HL-60/S4 treated with retinoic acid at 250 ng/mL for 4 days and 3 days (cell line): ENCODE measurements around the gene ARCN1.
"Not testable (repeated sequence)": the region's sequence is repeated elsewhere in the genome, so short reads cannot be mapped to it uniquely, and the experiment has no call there.

Experiments
- in situ Hi-C: fragments of 300-500 bp; cut with MboI; formaldehyde crosslinking; loops from 2 replicates; pipeline ENCODE4 v1.7.0; 2022; ENCODE audit warnings: low sequenced_read_pairs

The ARCN1 gene

DNA sequence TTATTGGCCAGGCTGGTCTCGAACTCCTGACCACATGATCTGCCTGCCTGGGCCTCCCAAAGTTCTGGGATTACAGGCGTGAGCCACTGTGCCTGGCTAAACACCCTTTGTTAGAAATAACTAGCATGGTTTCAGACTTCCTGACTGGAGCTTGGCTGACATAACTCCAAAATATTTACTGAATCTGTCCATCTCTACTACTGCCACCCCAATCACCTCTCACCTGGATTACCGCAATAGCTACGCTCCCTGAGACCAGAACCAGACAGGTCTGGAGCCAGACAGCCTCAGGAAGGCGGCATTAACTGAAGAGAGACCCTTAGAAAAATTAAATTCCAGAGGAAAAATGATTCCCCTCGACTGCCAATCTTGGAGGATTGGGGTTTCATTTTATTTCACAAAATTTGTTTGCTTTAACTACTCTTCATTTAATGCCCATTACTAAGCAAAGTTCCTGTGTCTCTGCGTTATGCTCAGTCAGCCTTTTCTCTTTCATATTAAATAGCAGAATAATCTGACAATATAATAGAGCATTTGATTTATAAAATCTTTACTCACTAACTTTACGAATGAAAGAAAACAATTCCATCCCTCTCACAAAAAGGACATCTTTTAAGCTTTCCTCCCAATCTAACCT is 28.1 kb upstream of the ARCN1 start:
- in situ Hi-C loops, result no loop called here

DNA sequence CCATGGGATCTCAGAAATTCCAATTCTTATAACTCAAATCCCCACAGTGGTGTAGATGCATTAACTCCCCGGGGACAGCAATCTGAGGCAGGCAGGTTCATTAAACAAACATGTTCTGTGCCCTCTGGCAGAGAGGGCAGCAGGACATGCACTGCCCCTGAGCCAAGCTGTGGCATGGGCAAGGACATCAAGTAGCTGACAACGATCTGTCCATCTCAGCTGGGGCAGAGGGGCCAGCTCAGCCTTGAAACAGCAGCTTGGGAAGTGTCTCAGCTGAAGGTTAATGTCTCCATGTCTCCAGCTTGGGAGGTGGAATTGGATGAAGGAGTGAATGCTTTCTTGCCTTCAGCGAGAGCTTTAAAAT is 27.6 kb upstream of the ARCN1 start:
- in situ Hi-C loops, result no loop called here

DNA sequence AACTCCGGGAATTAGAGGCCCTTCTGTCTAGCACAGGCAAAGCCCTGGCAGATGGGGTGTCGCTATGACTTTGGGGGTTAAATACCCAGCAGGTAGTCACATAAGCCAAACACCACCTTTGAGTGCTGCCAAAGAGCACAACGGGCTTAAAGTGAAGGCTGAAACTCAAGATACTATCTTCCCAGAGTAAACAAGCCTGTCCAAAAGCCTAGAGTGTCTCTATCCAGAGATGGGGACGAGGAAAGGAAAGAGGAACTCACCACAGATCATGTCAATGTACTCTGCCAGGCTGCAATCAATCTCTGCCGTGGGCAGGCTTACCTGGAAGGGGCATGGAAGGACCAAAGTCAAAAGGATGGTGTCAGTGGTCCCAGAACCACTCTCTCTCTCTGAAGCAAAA is 26.7 kb upstream of the ARCN1 start:
- in situ Hi-C loops, result no loop called here

DNA sequence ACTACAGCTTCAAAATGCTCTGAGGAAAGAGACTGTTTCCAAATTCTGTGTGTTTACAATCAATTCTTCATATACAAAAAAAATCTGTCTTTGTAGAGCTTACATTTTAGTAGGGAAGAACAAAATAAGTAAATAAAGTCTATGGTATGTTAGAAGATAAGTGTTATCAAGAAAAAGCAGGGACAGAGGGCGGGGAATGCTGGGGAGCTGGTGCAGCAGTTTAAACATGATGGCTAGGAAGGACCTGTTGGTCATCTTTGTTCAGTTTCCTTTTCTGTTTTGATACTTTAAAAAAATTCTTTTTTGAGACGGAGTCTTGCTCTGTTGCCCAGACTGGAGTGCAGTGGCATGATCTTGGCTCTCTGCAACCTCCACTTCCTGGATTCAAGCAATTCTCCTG is 25.1 kb upstream of the ARCN1 start:
- in situ Hi-C loops, result no loop called here

DNA sequence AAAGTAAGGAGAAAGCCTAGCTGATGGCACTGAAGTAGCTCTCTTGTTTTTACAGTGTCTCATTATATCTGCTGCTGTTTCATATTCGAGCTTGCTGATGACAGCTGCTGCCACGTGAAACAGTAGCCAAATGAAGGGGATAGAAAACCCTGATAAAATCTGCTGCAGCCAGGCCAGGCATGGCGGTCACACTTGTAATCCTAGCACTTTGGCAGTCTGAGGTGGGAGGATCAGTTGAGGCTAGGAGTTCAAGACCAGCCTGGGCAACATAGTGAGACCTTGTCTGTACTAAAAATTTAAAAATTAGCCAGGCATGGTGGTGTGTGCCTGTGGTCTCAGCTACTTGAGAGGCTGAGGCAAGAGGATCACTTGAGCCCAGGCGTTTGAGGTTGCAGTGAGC is 19.9 kb upstream of the ARCN1 start:
- in situ Hi-C loops, result no loop called here

DNA sequence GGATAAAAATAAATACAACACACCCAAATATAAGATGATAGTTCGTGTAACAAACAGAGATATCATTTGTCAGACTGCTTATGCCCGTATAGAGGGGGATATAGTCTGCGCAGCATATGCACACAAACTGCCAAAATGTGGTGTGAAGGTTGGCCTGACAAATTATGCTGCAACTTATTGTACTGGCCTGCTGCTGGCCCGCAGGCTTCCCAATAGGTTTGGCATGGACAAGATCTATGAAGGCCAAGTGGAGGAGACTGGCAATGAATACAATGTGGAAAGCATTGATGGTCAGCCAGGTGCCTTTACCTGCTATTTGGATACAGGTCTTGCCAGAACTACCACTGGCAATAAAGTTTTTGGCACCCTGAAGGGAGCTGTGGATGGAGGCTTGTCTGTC is 11.4 kb upstream of the ARCN1 start:
- in situ Hi-C loops, result no loop called here

DNA sequence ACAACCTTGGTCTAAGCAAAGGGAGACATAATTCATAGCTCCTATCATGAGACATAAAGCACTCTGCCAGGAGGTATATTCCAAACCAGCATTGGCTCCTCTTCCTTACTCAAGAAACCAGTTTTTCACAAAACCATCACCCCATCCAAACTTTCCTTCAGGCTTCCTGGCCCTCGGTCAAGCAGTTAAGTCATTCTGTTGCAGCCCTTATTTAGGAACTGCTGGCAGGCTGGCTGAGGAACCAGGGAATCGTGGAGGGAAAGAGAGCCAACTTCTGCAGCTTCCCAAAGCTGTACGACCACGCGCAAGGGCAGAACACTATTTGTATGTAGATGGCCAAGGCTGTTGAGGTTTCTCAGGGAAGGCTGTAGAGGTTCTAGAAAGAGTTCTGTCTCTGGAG is 7.2 kb upstream of the ARCN1 start:
- in situ Hi-C loops, result no loop called here

DNA sequence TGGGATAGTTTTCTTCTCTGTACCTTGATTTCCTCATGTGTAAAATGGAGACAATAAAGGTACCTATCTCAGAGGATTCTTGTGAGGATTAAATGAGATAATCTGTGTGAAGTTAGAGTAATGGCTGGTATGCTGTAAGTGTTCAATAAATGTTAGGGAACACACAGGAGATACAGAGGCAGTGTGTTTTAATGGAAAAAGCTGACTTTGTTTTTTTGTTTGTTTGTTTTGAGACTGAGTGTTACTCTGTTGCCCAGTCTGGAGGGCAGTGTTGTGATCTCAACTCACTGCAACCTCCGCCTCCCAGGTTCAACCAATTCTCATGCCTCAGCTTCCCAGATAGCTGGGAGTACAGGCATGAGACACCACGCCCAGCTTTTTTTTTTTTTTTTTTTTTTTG is 2.5 kb upstream of the ARCN1 start:
- in situ Hi-C loops, result no loop called here

DNA sequence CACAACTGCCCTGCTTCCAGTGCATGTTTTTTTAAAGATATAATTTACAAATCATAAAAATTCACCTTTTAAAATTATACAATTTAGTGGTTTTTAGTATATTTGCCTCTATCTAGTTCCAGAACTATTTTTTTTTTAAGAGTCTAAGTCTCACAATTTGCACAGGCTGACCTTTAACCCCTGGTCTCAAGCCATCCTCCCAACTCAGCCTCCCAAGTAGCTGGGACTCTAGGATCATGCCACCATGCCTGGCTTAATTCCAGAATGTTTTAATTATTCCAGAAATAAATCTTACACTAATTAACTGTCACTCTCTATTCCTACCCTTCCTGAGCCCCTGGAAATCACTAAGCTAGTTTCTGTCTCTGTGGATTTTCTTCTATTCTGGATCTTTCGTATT is 1.4 kb upstream of the ARCN1 start:
- in situ Hi-C loops, result no loop called here

DNA sequence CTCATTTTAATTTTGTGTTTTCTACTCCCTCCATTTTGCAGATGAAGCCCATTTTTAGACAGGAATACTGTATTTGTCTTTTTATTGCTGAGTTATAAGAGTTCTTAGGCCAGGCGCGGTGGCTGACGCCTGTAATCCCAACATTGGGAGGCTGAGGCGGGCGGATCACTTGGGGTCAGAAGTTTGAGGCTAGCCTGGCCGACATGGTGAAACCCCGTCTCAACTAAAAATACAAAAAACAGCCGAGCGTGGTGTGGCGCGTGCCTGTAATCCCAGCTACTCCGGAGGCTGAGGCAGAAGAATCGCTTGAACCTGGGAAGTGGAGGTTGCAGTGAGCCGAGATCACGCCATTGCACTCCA is 528 bp upstream of the ARCN1 start:
- in situ Hi-C loops, result not testable (repeated sequence)

DNA sequence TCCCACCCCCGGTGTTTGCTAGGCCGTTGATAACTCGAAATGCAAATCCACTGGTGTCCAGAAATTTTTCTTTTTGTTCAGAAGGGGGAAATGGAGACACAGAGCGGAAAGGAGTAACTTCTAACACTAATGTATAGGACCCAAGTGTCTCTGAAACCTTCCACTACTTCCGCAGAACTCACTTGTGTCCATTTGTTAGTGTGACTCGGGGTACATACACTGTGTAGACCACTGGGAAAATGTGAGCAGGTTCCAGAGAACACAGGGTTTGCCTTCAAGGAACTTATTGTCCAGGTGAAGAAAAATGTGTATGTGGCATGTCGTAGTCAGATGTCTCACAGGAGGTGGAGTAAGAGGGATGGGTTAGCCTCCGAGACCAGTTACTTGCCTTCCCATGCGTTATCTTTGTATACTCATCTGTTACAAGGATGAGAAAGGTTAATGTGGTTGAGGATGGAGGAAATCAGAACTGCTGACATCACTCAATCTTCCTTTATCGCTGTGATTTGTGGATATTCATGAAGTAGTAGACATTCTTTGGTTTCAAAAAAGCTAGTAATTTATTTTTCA is 857 bp downstream of the ARCN1 start:
- in situ Hi-C loops, result no loop called here

DNA sequence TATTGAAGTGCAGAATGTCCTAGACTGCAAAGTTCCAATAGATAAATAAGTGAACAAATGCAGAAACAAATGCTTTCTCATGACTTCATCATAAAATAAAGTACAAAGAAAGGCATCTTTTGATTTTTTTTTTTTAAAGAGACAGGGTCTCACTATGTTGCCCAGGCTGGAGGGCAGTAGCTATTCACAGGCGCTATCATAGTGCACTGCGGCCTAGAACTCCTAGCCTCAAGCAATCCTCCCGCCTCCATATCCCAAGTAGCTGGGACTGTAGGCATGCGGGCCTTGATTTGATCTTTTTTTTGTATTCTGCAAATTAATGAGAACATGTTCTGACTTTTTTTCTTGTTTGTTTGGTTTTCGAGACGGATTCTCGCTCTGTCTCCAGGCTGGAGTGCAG is 2.4 kb downstream of the ARCN1 start:
- in situ Hi-C loops, result no loop called here

DNA sequence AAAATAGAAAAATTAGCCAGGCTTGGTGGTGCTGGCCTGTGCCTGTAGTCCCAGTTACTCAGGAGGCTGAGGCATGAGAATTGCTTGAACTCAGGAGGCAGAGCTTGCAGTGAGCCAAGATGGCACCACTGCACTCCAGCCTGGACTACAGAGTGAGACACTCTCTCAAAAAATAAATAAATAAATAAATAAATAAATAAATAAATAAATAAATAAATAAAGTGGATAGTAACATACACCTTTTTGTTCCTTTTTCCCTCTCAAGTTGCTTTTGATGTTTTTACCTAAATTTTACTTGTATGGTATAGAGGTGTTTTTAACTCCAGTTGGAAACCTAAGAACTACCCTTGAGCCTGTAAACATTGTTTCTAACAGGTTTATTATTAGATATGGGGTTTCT is 5.8 kb downstream of the ARCN1 start:
- in situ Hi-C loops, result not testable (repeated sequence)

DNA sequence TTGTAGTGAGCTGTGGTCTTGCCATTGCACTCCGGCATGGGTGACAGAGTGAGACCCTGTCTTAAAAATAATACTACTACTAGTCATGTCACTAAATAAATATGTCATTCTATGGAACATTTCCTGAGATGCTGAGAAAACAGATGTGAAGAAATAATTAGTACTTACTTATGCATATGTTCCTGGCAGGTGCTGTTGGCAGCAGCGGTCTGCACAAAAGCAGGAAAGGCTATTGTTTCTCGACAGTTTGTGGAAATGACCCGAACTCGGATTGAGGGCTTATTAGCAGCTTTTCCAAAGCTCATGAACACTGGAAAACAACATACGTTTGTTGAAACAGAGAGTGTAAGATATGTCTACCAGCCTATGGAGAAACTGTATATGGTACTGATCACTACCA is 8.8 kb downstream of the ARCN1 start:
- in situ Hi-C loops, result no loop called here

DNA sequence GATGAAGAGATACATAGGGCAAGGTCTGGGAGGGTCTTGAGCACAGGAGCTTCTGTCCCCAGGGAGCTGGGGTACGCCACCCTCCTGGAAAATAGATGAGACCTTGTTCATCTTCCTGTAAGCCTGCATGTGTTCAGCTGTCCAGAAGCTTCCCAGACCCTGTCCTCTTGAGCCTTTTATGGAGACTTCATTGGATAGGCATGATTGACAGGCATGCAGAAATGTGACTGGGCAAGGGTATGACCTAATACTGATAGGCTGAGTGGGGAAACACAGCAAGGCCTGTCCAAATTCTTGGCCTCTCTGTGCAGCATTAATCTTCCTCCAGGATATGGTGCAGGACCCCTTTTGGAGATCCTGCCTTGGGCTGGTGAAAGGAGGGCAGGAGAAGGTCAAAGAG is 15.7 kb downstream of the ARCN1 start:
- in situ Hi-C loops, result no loop called here

DNA sequence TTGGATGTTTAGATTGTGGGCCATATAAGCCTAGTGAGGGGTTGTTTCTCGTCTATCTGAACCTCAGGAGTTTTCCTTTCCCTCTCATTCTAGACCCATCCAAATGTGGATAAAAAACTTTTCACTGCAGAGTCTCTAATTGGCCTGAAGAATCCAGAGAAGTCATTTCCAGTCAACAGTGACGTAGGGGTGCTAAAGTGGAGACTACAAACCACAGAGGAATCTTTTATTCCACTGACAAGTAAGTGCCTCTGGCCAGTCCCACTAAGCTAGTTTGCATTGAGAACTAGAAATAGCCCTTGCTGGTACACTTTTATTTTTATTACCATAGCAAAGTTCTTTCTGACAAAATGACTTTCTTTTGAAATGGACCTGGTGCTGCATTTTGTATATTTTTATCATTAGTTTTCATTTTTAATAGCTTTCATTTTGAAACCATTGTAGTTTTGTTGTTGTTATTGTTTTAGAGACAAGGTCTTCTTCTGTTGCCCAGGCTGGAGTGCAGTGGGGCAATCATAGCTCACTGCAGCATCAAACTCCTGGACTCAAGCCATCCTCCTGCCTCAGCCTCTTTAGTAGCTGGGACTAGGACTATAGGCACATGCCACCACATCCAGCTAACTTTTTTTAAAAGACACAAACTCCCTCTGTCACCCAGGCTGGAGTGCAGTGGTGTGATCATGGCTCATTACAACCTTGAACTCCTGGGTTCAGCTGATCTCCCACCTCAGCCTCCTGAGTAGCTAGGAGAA is 20.6 kb downstream of the ARCN1 start:
- in situ Hi-C loops, result no loop called here

DNA sequence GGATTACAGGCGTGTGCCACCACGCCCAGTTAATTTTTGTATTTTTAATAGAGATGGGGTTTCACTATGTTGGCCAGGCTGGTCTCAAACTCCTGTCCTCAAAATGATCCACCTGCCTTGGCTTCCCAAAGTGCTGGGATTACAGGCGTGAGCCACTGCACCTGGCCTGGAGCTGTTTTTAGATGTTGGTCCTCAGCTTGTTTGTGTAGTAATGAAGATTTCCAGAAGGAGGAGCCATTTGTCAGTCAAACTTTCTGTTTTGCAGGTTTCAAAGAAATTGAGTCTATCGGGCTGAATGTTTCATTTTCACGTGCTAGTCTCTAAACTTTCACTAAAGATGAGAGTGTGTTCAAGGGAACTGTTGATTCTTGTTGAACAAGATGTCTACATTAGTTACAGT is 22.8 kb downstream of the ARCN1 start:
- in situ Hi-C loops, result not testable (repeated sequence)

DNA sequence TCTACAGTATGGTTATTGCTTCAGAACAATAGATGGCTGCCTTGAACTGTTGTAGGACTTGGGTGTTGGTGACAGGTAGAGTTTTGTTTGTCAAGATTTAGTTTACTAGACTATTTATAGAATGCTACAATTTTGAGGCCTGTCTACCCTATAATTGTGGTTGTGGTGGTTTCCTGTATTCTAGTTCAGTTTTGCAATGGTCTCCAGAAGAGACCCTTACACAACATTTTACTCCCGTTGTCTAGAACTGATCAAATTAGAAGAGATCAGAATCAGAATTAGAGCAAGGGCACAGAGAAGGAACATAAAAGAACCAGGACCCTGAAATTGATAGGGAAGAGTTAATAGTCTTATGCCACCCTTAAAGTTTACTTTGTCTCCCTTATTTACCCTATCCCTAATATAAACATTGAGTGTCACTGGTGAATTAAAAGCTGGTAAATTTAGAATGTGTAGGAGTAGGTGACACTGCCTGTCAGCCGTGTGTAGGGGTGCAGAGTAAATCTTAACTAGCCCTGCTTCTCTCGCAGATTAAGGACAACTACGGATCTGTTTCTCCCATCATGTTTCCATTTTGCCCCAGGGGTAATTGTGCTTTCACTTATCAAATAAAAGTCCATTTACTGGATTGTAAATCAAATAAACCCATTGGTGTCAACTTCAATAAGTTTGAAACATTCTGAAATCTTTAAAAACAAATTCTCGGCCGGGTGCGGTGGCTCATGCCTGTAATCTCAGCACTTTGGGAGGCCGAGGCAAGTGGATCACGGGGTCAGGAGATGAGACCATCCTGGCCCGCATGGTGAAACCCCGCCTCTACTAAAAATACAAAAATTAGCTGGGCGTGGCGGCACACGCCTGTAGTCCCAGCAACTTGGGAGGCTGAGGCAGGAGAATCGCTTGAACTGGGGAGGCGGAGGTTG is 24.3 kb downstream of the ARCN1 start:
- in situ Hi-C loops, result no loop called here

DNA sequence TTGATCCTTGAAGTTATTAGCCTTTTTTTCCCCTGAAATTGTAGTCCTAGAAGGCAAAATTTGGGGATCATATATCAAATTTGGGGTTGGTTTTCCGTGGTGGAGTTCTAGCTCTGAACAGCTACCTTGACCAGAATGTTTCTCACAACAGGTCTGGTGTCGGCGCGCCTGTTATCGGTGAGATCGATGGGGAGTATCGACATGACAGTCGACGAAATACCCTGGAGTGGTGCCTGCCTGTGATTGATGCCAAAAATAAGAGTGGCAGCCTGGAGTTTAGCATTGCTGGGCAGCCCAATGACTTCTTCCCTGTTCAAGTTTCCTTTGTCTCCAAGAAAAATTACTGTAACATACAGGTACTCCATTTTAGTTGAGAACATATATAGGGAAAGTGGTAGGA is 25.3 kb downstream of the ARCN1 start:
- in situ Hi-C loops, result no loop called here

DNA sequence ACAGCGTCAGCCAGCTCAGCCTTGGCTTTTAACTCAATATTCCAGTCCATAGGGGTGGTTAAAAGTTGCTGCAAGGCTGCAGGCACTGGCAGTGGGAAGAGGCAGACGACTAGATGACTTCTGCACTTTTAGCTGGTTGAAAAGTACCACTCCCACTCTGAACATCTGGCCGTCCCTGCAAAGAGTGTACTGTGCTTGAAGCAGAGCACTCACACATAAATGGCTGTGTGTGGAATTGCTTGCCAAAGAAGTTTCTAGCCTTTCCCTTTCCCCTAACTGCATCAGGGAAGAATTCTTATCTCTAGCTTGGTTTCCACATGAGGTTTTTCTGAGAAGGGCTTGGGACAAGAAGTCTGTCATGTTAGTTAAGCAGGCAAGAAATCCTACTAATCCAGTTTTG is 30.1 kb downstream of the ARCN1 start:
- in situ Hi-C loops, result no loop called here

DNA sequence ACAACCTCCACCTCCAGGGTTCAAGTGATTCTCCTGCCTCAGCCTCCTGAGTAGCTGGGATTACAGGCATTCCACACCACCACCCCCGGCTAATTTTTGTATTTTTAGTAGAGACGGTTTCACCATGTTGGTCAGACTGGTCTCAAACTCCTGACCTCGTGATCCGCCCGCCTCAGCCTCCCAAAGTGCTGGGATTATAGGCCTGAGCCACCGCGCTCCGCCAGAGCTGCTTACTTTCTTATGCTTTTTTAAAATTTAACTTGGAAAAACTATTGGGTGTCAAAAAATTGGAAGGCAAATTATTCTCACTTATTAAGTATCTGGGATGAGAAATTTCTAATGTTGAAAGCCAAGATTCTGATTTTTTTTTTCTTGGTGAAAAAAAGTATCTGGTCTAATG is 31.5 kb downstream of the ARCN1 start:
- in situ Hi-C loops, result not testable (repeated sequence)

DNA sequence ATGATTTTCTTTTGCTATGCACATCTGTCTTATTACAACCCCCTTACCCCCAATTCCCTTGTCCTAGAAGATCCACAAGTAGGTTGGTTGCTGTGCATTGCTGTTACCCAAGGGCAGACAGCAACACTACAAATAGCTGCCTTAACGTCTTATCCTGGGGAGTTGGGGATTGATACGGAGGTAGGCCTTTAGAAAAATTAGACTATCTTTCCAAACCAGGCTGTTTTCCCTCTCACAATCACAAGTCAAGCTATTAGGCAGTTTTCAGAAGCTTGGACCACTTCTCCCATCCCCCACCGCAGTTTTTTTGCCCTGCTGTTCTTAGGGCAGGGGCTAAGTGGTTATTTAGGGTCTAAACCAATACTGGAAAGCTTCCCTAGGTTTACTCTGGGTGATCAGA is 32.4 kb downstream of the ARCN1 start:
- in situ Hi-C loops, result no loop called here
